Neutrophil (primary cell): ENCODE data around the gene KCNH1.
"Not testable (repeated sequence)": the region's sequence is repeated elsewhere in the genome, so short reads cannot be mapped to it uniquely, and the experiment has no call there.

Experiments
- H3K27ac ChIP-seq: fragments of 200-600 bp; sonication (generic); 2 replicates; pipeline ENCODE4 v1.5.1; 2016; ENCODE audit warnings: mild to moderate bottlenecking, moderate library complexity
- H3K27me3 ChIP-seq: fragments of 200-600 bp; sonication (generic); 2 replicates; pipeline ENCODE4 v1.6.0; 2016; ENCODE audit warnings: mild to moderate bottlenecking
- H3K36me3 ChIP-seq: fragments of 200-600 bp; sonication (generic); 2 replicates; pipeline ENCODE4 v1.5.1; 2017
- H3K4me1 ChIP-seq, 2 experiments: fragments of 200-600 bp in 1 of 2; sonication (generic) in 1 of 2; 1 replicate in 1 of 2; 2 replicates in 1 of 2; pipeline versions ENCODE4 v1.5.1 to v1.6.1; 2013 to 2016; ENCODE audit warnings: low read depth in 1 of 2, low read length in 1 of 2, mild to moderate bottlenecking in 1 of 2, moderate library complexity in 1 of 2; ENCODE audit not compliant: control insufficient read depth in 1 of 2, insufficient read depth in 1 of 2
- H3K4me3 ChIP-seq, 2 experiments: fragments of 200-600 bp in 1 of 2; sonication (generic) in 1 of 2; 1 replicate in 1 of 2; 2 replicates in 1 of 2; pipeline ENCODE4 v1.5.1; 2013 to 2016; ENCODE audit warnings: low read depth in 1 of 2, low read length in 1 of 2, mild to moderate bottlenecking in 1 of 2, moderate library complexity in 1 of 2
- H3K9me3 ChIP-seq: fragments of 200-600 bp; sonication (generic); 2 replicates; pipeline ENCODE4 v1.5.1; 2016
- TF ChIP-seq, protein P1 (sequence below): fragments of 200-600 bp; sonication (generic); IDR thresholded peaks from 2 replicates; pipeline ENCODE4 v1.5.1; 2016; ENCODE audit warnings: antibody characterized with exemption

The KCNH1 gene

DNA sequence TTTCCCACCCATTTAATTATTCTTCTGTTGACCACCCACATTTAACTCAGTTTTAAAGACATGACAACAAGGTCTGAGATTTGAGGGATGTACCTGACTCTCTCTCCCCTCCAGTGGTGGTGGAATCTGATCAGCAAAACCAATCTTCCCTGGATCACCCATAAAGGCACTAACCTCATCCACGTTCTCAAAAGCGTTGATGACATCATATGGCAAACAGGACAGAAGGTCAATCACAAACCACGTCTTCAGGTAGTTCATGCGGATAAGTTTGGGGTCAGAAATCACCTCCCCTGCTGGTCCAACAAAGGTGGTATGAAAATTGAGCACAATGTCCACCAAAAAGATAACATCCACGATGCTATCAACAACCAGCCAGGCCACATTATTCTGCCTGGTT lies 115.3 kb downstream of the KCNH1 start:
- TF ChIP-seq, protein P1, sequence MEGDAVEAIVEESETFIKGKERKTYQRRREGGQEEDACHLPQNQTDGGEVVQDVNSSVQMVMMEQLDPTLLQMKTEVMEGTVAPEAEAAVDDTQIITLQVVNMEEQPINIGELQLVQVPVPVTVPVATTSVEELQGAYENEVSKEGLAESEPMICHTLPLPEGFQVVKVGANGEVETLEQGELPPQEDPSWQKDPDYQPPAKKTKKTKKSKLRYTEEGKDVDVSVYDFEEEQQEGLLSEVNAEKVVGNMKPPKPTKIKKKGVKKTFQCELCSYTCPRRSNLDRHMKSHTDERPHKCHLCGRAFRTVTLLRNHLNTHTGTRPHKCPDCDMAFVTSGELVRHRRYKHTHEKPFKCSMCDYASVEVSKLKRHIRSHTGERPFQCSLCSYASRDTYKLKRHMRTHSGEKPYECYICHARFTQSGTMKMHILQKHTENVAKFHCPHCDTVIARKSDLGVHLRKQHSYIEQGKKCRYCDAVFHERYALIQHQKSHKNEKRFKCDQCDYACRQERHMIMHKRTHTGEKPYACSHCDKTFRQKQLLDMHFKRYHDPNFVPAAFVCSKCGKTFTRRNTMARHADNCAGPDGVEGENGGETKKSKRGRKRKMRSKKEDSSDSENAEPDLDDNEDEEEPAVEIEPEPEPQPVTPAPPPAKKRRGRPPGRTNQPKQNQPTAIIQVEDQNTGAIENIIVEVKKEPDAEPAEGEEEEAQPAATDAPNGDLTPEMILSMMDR: no peak
- H3K4me3 ChIP-seq: no peak overlapping the region
- H3K36me3 ChIP-seq: no peaks in the 10 kb centered on the region
- H3K27me3 ChIP-seq: no peaks in the 10 kb centered on the region
- H3K9me3 ChIP-seq: no peaks in the 10 kb centered on the region
- H3K27ac ChIP-seq: no peak overlapping the region
- no peaks in the 10 kb centered on the region for H3K4me1 ChIP-seq

DNA sequence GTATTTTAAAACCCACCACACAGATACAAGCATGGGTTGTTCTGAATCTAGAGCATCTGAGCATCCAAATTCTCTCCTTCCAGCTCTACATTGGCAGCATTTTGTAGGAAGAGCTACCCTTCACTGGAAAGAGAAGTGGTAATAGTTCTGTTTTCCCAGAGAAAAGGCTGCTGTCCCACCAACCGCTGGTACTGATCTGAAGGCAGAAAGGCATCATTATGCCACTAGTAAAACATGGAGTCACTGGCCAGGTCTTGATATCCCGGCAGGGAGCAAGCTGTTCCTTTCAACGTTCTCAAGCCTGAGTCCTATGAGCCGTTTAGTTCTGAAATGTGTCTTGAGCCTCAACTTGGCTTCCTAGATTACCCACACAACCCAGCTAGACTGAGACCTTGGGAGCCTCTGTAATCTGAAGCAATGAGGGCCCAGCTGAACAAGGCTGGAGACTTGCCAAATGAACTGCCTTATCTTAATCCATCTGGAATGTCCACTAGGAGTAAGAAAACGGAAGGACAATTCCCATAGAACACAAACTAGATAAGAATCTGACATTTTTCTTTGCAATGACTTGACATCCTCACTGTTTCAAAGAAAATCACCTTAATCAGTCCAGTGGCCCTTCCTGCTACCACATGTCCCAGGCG lies 116.8 kb downstream of the KCNH1 start:
- Histone ChIP-seq H3K4me3 (no peak overlapping the region), H3K27ac (no peak overlapping the region), H3K9me3 (no peaks in the 10 kb centered on the region), H3K36me3 (no peaks in the 10 kb centered on the region), H3K27me3 (no peaks in the 10 kb centered on the region), H3K4me1 (no peaks in the 10 kb centered on the region)
- TF ChIP-seq, protein P1: no peak

DNA sequence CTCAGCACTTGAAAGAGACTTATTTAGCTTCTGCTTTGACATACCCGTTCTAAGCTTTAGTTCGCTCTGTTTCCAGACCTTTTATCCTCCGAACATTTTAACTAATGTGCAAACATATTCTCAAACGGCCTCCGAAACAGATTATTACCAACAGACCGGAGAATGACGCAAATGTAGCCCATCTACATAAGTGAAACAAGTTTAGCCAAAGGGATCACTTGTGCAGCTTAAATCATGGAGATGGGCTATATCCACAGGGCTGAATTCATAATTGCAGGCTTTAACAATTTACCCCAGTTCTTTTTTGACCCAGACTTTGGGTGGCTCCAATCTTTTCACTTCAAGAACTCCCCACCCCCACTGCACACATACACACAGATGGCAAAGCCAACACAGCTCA lies 119.7 kb downstream of the KCNH1 start:
- Histone ChIP-seq H3K27ac (no peak overlapping the region), H3K4me1 (no peaks in the 10 kb centered on the region), H3K27me3 (no peaks in the 10 kb centered on the region), H3K9me3 (no peaks in the 10 kb centered on the region), H3K4me3 (no peak overlapping the region), H3K36me3 (no peaks in the 10 kb centered on the region)
- TF ChIP-seq, protein P1: no peak

DNA sequence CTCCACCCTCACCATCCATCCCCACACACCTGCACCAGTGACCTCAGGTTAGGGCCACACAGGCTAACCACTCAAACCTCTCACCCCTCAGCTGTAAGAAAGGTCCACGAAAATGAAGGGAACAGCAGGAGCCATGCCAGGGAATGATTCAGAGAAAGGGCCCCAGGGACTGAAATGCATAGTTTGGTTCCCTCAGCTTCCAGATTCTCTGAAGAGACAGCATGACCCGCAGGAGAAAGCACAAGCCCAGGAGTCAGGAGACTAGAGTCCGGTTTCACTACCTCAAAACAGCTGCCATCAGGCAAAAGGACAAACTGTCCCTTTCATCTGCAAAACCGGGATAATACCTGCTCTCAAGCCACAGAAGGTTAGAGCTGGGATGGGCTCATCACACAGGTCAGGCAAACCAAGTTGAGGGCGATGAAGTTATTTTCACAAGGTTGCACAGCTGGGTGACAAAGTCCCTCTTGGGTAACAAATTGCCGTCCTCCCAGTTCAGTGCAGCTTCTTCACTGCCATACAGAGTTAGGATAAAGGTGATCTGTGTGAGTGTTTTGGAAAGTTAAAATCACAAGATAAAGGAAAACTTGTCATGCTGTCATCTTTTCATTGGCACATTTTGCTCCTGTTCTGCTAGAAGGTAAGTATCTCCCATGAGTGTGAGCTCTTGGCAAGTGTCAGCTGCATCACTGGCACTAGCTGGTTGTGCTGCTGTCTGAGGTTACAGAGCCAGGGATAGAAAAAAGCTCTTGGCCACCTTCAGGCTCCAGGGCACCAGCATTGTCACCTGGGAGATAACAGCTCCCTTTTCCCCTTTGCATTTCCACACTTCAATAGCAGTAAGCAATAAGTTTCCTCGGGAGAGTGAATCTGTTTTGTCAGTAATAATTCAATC lies 120.4 kb downstream of the KCNH1 start:
- H3K36me3 ChIP-seq: no peaks in the 10 kb centered on the region
- H3K4me3 ChIP-seq: no peak overlapping the region
- H3K4me1 ChIP-seq: no peaks in the 10 kb centered on the region
- TF ChIP-seq, protein P1: no peak
- H3K27ac ChIP-seq: no peak overlapping the region
- no peaks in the 10 kb centered on the region for H3K27me3 ChIP-seq
- H3K9me3 ChIP-seq: no peaks in the 10 kb centered on the region

DNA sequence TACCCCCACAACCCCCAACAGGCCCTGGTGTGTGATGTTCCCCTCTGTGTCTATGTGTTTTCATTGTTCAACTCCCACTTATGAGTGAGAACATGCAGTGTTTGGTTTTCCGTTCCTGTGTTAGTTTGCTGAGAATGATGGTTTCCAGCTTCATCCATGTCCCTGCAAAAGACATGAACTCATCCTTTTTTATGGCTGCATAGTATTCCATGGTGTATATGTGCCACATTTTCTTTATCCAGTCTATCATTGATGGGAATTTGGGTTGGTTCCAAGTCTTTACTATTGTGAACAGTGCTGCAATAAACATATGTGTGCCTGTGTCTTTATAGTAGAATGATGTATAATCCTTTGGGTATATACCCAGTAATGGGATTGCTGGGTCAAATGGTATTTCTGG lies 122.8 kb downstream of the KCNH1 start:
- not testable (repeated sequence) for H3K4me3 ChIP-seq, H3K27me3 ChIP-seq, H3K4me1 ChIP-seq, H3K9me3 ChIP-seq, H3K36me3 ChIP-seq, H3K27ac ChIP-seq

DNA sequence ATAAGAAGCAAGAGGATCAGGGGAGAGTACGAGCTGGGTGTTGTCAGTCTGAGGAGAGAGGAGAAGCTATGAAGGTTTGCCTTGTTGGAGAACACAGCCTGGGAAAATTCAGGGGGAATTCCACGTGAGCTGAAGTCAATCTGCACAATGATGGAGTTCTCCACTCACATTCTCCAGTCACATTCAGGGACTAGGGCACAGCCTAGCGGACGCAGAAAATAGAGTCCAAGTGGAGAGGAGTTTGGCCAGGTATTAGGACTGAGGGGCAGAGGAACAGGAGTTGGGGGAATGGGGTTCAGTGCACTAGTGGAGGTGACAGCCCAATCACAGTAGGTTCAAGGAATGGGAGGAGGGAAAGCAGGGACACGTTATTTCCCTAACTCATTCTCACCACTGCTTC lies 124.0 kb downstream of the KCNH1 start:
- Histone ChIP-seq H3K4me1 (no peaks in the 10 kb centered on the region), H3K27ac (no peak overlapping the region), H3K36me3 (no peaks in the 10 kb centered on the region), H3K27me3 (no peaks in the 10 kb centered on the region), H3K9me3 (no peaks in the 10 kb centered on the region), H3K4me3 (no peak overlapping the region)
- TF ChIP-seq, protein P1: no peak
